MM.1S (cell line): ENCODE measurements around the gene KCND3.

Experiments
- CTCF ChIP-seq: fragments of 300-600 bp; sonication (generic); IDR thresholded peaks from 2 replicates; pipeline ENCODE4 v1.5.1; 2016; ENCODE audit warnings: antibody characterized with exemption, low read length, mixed read lengths
- EZH2 ChIP-seq: fragments of 300-600 bp; sonication (generic); optimal IDR thresholded peaks from 2 replicates; pipeline ENCODE3; 2017; ENCODE audit warnings: low read depth, mild to moderate bottlenecking, antibody characterized with exemption, low read length, mixed read lengths
- EZH2phosphoT487 ChIP-seq: fragments of 300-600 bp; sonication (generic); IDR thresholded peaks from 2 replicates; pipeline ENCODE4 v1.6.1; 2018; ENCODE audit warnings: antibody characterized with exemption, low read length

- TF ChIP-seq CTCF (no peak), EZH2 (no peak), EZH2phosphoT487 (no peak)
Measured at GRCh38 chr1:111736548-111737215, 252.8 kb downstream of the KCND3 start.
